GM21528 (cell line): Measurements from ENCODE around the gene ABCA13.

Experiments used
- ATAC-seq: cut with Tn5 transposase; IDR thresholded peaks from one replicate; pipeline ENCODE4 v1.9.1; 2021; ENCODE audit warnings: mild to moderate bottlenecking, moderate library complexity; ENCODE audit not compliant: unreplicated experiment, low FRiP score

Gene ABCA13

DNA sequence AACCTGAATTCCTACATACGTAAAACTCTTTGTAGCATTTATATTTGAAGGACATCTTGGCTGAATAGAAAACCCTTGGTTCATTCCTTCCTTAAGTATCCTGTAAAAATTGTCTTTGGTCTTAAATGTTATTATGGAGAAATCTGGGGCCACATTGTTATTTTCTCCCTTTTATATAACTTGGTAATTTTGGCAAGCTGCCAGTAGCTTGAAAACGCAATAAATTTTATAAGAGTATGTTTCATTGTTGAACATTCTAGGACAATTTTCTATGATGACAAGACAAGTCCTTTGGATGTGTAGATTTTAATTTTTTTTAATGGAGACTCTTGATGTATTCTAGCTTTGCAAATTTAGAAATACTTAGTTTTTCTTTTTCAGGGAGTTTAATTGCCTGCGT lies 191.9 kb downstream of the ABCA13 start:
- no peak for ATAC-seq

DNA sequence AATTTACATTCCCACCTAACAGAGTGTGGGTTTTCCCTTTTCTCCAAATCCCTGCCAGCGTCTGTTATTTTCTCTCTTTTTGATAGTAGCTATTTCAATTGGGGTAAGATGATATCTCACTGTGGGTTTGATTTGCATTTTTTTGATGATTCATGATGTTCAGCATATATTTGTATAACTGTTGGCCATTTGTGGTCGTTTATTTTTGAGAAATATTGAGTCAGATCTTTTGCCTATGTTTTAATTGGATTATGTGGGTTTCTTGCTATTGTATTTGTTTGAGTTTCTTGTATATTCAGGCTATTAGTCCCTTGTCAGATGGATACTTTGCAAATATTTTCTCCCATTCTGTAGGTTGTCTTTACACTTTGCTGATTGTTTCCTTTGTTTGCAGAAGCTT lies 193.8 kb downstream of the ABCA13 start:
- ATAC-seq = no peak

DNA sequence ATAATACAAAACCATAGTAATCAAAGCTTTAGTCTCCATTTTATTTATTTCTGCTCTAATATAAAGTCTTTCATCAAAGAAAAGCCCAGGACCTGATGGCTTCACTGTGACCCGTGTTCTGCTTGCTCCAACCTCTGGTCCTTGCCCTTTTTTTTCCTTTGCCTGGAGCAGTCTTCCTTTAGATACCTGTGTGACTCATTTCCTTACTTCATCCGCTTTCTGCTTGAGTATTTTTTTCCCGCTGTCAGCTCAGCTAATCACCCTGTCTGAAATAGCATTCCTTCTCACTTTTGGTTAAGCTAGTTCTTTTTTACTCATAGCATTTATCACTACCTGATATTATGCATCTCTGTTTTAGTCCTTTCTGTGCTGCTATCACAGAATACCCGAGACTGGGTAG lies 194.8 kb downstream of the ABCA13 start:
- ATAC-seq = no peak

DNA sequence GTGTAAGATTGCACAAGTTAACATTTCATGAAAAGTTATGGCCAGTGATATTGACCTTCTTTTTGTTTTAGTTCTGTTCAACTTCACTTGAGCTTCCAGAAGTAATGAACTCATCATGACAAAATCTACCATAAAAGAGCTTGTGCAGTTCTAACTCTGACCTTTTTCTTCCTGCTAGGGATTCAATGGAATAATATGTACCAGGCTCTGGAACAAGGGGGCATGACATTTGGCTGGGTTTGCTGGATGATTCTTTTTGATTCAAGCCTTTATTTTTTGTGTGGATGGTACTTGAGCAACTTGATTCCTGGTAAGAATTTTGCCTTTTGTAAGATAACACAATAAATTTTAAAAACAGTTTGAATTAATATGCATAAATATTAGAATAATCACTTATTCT lies 205.0 kb downstream of the ABCA13 start:
- ATAC-seq = no peak

DNA sequence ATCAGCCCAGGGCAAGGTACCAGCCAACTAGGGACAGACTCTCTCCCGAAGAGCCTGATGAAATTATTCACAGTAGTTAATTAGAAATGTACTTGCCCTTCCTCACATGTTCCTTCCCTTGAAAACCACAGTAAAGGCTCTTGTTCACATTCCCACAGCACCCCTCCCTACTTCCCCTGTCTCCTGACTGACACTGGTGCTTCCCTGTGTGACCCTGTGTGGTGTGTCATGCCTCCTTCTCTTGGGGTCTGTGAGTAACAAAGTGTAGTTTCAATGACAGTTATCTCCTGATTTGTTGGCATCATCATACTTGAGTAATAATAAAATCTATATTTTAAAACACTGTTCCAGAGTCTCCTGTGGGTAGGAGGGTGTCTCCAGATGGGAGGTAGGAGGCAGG lies 209.7 kb downstream of the ABCA13 start:
- ATAC-seq = no peak

DNA sequence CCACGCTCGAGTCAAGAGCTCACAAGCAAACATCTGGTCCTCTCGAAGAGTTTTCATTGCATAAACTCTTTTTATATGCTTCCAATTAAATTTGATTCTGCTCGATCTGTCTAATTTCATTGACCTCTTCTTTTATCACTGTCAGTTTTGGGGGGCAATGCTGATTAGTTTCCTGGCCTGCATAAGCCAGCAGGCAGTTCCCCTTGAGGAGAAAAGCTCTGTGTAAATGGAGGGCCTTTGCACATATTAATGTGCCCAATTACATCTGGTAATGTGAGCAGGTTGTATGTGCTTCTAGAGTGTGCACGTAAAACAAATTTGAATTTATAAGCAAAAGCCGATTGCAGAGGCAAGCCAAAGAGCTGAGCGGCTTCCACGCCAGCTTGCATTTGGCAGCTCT lies 210.3 kb downstream of the ABCA13 start:
- ATAC-seq = no peak

DNA sequence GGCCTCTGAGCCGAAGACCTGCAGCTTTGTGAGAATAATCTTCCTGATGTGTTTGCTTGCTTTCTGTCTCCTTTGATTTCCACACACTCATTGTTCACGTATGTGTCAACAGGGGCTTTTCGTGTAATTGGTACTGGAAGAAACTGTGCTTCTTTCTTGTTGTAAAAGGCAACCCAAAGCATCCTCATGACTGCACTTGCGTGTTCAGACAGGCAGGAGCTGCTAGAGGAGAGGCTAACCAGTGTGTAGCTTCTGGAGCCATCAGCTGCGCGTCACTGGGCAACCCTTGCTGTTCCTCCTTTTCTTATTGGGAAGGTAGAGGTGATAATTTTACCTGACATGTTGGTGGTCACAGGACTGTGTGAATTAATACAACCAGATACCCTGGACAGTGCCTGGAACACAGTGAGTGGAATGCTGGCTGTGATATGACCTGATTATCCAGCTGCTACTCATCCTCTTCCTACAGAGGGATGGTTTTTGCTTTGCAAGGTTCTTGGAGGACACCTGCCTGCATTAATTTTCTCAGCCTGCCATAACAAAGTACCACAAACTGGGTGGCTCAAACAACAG lies 213.0 kb downstream of the ABCA13 start:
- ATAC-seq = no peak

DNA sequence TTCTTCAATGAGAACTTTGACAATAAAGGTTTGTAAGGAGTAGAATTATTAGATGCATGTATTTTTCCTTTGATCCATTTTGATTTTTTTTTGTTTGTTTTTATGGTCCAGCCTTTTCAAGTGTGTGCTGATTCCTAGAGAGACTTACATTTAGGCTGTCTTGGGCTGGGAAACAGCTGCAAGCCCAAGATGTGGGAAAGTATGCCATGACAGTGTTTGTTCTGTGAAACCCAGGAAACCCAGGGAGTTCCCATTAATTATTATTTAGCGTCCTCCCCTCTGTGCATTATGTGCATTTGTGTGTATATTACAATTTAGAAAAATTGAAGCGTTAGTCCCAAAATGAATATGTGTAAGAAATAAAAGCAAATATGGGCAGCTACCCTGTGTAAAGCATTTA lies 216.7 kb downstream of the ABCA13 start:
- ATAC-seq = no peak

DNA sequence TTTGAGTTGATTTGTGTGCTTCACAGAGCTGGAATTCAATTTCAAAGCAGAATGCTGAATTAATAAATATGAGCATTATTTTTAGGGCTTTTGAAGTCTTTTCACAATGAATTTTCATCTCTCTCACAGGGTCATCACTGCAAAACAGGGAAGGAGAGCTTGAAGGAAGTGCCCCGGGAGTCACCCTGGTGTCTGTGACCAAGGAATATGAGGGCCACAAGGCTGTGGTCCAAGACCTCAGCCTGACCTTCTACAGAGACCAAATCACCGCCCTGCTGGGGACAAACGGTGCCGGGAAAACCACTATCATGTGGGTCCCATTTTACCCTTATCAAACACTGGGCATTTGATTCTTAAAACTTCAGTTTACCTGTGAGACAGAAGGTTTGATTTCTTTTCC lies 217.7 kb downstream of the ABCA13 start:
- no peak for ATAC-seq

DNA sequence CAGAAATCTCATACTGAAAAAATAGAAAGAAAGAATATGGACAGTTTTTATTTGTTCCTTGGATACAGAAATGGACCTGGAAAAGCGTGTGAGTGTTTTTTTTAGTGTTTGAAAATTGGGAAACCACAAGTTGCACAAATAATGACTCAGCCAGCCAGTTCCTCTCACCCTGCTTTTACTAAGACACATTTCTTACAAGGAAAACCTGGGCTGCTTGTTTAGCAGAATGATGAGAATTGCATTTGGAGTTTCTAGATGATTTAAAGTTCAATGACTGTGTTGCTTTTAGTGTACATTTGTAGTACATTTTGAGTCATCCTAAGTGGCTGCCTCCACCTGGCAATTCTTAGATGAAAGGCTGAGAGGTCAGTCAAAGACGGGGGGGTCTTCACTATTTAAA lies 218.7 kb downstream of the ABCA13 start:
- ATAC-seq = no peak

DNA sequence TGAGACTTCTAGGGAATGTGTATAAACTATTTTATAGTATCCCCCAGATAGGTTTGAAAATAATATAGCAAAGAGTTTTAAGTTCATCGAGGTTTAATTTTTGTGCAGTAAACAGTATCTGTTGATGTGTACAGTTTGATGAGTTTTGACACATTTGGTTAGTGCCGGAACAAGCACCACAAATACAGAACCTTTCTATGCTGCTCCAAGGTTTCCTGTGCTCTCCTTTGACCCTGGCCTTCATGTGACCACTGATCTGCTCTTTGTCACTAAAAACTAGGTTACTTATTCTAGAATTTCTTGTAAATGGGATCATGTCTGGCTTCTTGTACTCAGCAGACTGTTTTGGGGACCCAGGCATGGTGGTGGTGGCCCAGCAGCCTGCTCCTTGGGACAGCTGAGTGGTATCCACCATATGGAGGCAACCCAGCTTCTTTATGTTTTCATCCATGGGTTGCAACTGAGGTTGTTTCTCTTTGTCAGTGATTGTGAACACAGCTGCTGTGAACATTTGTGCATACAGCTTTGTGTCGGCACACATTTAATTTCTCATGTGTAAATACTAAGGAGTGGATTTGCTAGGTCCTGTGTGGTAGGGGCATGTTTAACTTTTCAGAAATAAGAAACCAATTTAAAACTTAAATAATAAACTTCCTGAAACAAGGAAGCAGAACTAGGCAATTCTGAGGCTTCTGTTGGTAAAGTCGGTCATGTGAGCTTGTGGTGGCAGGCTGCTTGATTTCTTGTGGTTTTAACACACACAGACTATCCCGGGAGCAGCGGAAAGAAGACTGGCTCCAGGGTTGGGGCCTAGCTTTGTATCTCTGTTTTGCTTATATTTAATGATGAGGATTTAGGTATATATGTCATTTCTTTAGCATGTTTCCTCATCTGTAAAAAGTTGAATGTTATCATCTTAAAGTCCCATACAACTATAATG lies 219.4 kb downstream of the ABCA13 start:
- ATAC-seq = no peak

DNA sequence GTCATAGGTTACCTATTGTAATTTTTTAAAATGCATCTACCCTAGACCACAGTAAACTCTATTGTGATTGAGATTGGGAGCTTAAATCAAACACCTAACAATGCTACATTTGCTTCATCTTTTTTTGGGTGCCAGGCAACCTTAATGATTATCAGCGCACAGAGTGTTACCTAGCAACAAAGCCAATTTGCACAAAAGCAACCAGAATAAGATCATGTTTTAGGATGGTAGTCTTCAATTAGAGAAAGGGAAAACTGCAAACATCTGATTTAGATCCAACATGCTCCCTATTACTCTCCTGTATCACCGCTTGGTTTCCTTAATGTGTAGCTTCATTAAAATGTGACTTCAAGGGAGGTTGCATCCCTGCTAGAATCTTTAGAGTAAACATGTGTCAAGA lies 226.9 kb downstream of the ABCA13 start:
- ATAC-seq = no peak

DNA sequence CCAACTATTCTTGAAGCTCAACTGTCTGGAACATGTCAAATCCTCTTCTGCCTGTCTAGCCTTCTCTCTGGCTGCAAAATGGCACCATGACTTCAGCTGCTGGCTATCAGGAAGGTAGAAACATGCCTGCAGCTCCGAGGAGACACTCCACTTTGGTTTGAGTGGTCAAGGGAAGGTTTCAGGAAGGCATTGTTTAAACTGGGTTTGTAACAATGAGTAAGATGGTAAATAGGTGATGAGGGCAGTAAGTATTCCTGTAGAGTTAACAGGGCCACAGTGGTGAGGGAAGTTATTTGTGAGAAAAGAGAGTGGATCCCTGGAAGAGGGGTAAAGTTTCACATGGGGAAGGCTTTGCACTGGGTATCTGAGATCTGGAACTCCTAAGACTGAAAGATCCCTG lies 231.5 kb downstream of the ABCA13 start:
- no peak for ATAC-seq

DNA sequence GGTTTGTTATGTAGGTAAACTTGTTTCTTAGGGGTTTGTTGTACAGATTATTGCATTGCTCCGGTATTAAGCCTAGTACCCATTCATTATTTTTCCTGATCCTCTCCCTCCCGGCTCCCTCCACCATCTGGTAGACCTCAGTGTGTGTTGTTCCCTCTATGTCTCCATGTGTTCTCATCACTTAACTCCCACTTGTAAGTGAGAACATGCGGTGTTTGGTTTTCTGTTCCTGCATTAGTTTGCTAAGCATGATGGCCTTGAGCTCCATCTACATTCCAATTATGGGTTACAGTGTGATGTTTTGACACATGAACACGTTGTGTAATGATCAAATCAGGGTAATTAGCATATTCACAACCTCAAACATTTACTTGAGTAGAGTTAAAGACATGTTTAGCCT lies 237.5 kb downstream of the ABCA13 start:
- ATAC-seq = no peak

DNA sequence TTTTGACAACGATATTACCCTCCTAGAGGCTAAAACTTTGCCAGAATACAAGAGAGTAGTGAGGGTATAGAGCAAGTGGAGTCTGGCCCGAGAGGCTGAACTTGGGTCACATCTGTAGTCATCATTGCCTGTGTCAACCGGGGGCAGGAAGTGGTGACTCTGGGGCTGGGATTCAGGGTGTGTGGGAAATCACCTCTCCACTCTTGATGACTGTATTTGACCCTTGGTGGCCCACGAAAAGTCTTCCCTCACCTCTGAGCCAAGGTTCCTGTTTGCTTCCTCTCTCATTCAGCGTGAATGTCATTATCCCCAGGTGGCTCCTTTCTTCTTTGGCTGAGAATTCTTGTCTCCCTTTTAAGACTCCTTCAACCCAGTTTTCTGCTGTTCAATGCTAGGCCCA lies 240.4 kb downstream of the ABCA13 start:
- ATAC-seq = no peak

DNA sequence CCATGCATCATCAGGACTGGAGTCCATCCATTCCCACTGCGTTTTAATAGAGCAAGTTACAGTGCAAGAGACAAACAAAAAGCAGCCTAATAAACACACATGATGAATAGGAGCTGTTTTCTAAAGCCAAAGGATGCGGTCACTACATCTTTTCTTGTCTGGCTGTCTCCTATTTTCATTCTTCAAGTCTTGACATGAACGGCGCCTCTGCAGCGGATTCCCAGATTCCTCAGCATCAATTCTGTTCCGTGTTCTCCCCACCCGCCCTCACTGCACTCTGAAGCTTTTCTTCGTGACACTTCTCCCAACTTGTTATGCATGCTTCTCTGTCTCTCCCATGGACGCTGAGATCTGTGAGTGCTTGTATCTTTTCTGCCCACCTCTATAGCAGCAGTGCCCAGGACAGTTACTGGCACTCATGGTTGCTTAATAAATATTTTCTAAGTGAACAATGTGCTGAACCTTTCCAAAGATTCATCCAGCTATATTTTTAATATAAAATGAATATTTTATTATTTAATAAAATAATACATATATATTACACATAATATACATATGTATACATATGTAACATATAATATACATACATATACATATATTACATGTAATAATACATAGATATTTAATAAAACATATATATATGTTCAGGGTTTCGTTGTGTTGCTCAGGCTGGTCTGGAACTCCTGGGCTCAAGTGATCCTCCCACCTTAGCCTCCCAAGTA lies 242.9 kb downstream of the ABCA13 start:
- ATAC-seq = no peak

DNA sequence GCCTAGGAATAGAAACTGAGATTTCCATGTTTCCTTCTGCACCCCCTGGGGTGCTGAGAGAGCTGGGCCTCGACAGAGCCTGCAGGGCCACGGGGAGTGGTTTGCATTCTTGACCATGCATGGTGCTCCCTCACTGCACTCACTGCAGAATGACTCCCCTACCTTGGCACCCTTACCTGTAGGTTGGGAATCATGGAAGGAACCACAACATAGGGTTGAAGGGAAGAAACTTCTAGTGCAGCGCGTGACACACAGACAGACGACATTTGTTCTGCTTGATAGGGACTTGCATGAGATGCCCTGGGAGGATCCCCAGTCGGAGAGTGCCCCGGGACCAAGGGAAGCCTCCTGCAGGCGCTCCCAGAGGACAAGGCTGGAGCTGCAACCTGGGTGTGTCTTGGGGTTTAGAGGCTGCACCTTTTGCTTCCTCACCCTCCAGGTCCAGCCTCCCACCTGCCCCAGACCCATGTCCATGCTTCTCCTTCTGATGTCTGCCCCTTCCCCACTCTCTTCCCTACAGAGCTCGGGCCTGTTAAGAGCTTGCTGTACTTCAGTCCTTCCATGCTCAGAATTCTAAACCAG lies 245.2 kb downstream of the ABCA13 start:
- ATAC-seq = no peak

DNA sequence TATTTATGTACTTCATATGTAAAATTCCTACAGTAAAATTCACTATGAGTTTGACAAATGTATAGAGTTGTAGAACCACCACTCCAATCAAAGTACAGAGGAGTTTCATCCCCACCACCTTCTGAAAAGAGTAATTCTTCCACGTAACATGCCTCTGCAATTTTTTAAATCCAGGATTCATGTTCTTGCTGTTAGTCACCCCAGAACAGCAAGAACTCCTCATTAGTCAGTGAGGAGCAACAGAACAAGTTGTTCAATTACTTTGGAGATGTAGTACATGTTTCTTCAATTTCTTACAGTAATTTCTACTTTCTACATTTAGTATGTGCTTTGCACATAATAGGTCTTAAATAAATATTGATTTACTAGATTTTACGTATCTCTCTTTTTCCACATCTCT lies 248.1 kb downstream of the ABCA13 start:
- ATAC-seq = no peak

DNA sequence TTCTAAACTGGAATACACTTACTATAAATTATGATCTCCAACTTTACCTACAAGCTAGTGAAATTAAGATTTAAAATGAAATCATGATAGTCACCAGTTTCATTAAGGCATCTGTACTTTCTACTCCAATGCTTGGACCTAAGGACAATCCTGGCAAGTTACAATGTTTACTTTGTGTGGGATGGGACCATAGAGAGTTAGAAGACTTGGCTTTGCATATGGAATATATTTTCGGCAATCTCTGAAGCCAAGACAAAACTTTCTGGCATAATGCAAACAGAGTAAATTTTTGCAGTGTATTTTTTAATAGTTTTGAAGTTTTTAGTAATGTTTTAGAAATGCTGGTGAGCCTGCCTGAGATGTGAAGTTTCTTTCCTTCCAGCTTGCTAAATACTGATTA lies 248.9 kb downstream of the ABCA13 start:
- ATAC-seq = no peak

DNA sequence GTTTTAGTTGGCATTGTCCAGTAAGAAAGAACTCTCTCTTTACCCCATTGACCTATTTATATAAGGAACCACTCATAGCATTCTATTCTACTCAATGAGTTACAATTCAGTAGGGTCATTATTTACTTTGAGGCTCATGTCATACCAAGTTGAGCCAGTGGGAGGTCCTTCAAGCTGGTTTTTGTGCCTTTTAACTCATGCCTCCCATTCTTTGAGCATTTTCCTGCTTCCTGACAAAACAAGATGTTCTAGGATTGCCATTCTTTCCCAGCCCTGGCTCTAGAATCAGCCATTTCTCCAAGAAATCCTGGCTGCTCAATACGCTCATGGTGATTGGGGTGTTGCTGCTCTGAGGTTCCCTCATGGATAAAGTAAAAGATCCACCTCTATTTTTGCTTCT lies 250.1 kb downstream of the ABCA13 start:
- no peak for ATAC-seq

DNA sequence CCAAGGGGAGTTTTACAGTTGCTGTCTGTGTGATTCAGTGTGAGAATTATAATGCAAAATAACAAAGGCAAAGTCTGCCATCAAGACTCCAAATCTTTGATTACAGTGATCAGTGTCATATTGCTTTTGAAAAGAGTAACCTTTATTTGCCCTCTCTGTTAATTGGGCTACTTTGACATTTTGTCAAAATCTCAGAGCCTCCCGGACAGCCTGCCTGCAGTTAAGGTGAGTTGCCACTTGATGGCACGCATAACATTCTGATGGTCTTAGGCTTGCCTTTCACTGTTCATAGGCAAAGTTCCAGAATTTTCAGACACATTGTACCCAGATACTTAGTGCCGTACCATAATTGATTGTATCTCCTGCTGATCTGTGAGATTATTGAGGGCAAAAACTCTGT lies 253.5 kb downstream of the ABCA13 start:
- no peak for ATAC-seq
